Measurements from ENCODE around the gene TMTC4. TPM values are rescaled to one million over a fixed set of nuclear protein-coding genes. Genes with fewer than 3 reads are reported as not detected.

TMTC4 gene
- total RNA-seq, 6 donors from 2014 or later, result 11.4 to 17.8 (median 14.5) TPM

DNA sequence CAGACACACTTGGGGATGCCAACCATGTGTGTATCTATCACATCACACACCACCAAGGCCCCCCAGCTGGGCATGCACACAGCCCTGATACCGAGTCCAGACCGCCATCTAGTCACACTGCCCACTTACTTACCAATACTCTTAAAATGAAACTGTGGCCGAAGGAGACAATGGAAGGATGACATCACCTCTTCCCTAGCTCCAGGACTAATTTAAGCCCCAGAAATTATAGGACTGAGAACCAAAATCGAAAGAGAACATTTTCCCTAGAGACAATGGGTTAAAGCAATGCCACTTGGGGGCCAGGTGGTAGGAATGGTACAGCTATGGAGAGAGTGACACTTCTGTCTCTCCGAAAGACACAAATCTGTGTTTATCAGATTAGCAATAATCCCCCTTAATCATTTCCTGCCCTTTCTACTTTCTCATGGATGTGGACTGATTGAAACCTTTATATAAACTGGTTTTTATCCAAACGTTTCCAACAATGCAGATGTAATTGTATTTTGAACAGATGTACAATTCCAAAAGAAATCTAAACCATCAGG, 85.3 kb downstream of the TMTC4 start:
- peak overlapping the region in 3 of 4 donors; percentile 65 to 78 (median 76) for H3K4me3 ChIP-seq
- peaks cover 11 to 20% (median 12%) of the 10 kb centered on the region in 4 donors for H3K4me1 ChIP-seq
- no peaks in the 10 kb centered on the region for H3K27me3 ChIP-seq
- TF ChIP-seq POLR2A (IDR thresholded peaks at IDR 0.05) (no peak), POLR2AphosphoS5 (IDR thresholded peaks at IDR 0.05) (no peak), CTCF (IDR thresholded peaks at IDR 0.05) (no peak), EP300 (IDR thresholded peaks at IDR 0.05) (no peak)
- DNase-seq (no peak), ATAC-seq (ENCODE audit: low FRiP score in 2 of 2) (peak in 1 of 2 donors; percentile 8)
- H3K9me3 ChIP-seq, result no peaks in the 10 kb centered on the region
- no peaks in the 10 kb centered on the region for H3K36me3 ChIP-seq
- H3K27ac ChIP-seq, result no peak overlapping the region
- 61 to 63% methylated on average over 6 of the region's 6 CpGs for WGBS, 2 donors

DNA sequence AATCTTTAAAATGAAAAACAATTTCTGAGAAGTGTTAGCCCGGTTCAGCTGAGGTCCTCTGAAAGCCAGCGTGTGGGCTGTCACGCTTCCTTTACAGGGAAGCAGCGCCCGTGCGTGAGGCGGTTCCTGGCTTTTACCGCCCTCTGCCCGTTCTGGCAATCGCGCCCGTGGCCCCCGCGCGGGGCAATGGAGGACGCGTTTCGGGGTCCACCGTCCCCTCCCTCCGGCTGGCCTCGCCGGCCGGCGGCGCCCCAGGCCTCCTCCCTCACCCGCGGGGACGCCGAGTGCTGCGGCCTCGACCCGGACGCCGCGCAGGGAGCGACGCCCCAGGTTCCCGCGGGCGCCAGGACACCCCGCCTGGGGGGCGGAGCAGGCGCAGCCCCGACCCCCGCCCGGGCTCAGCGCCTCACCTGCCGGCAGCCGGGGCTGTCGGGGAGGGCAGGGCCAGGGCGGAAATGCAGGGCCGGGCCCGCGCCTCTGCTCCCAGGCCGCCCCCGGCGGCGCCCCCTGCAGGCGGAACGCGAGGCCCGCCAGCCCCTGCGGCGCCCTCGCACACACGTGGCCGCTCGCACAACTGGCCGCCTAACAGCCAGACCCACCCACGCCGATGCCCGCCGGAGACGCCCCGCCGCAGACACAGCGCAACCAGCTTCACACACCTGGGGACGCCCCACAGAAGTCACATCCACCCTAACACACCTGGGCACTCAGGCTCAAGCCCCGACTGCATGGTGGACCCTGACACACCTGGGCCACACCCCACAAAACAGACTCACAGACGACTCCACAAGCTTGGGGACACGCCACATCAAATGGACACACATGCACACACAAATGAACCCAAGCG, 86.0 kb downstream of the TMTC4 start, which contains the start of gene GGACT:
TSS of gene GGACT (minus strand) at position 459 of the 847 bp plus-strand sequence. CDS start 56,198 bp downstream, outside the sequence.
- peak within 1 kb of the TSS; percentile 23 to 78 (median 70) for H3K4me3 ChIP-seq
- DNase-seq, result peak; percentile 69 to 98
- WGBS, 2 donors, result 11 to 12% methylated on average over 9 to 47 of the region's 82 CpGs
- no peaks in the 10 kb centered on the region for H3K36me3 ChIP-seq
- TF ChIP-seq POLR2AphosphoS5 (IDR thresholded peaks at IDR 0.05) (no peak), EP300 (IDR thresholded peaks at IDR 0.05) (no peak), POLR2A (IDR thresholded peaks at IDR 0.05) (peak in 1 of 4 donors; percentile 48), CTCF (IDR thresholded peaks at IDR 0.05) (peak; percentile 78 to 93 (median 92))
- peaks cover 11 to 20% (median 12%) of the 10 kb centered on the region in 4 donors for H3K4me1 ChIP-seq
- no peaks in the 10 kb centered on the region for H3K27me3 ChIP-seq
- peak within 1 kb of the TSS; percentile 71 to 85 (median 77) for H3K27ac ChIP-seq
- peak; percentile 89 to 97 for ATAC-seq (ENCODE audit: low FRiP score in 2 of 2)
- H3K9me3 ChIP-seq, result no peaks in the 10 kb centered on the region

DNA sequence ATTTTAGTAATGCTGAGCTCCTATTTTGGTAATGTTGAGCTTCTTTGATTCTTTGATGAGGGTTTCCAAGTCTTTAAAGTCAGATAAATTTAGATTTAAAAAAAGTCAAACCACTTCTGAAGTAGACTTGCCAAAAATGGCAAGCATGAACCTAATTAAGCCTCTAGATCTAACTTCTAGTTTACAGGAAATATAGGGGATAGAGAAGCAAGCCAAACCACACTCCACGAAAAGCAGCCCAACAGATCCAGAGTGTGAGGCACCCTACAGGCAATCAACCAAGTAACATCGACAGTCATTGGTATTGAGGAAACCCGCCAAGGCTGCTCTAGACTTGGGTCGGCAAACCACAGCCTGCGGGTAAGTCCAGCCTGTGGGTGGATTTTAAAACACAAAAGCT, 89.7 kb downstream of the TMTC4 start:
- peaks cover 0 to 16% (median 0%) of the 10 kb centered on the region in 4 donors for H3K36me3 ChIP-seq
- ATAC-seq (ENCODE audit: low FRiP score in 2 of 2) (no peak), DNase-seq (no peak)
- WGBS, 2 donors, result 87 to 95% methylated on average over 5 of the region's 5 CpGs
- TF ChIP-seq POLR2A (IDR thresholded peaks at IDR 0.05) (no peak), CTCF (IDR thresholded peaks at IDR 0.05) (no peak), EP300 (IDR thresholded peaks at IDR 0.05) (no peak), POLR2AphosphoS5 (IDR thresholded peaks at IDR 0.05) (no peak)
- H3K27ac ChIP-seq, result no peak overlapping the region
- H3K27me3 ChIP-seq, result no peaks in the 10 kb centered on the region
- no peak overlapping the region for H3K4me3 ChIP-seq
- peaks cover 11 to 20% (median 12%) of the 10 kb centered on the region in 4 donors for H3K4me1 ChIP-seq
- no peaks in the 10 kb centered on the region for H3K9me3 ChIP-seq

DNA sequence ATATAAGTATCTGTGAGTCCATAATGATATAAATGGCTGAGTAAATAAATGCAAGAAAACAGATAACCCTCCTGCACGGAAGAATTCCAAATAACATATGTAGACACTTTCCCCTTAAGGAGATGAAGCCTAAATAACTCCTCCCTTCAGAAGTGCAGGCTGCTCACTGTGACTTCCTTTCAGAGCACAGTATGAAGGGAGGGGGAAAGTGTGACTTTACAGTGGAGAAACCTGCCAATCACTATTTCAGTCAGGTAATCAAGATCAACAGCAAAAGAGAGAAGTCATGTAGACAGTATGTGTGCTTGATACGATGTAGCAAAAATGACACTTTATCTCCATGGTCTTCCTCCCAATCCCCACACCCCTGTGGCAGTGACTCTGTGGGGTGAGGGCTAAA, 93.1 kb downstream of the TMTC4 start:
- Histone ChIP-seq H3K27ac (no peak overlapping the region), H3K27me3 (no peaks in the 10 kb centered on the region), H3K4me1 (no peaks in the 10 kb centered on the region), H3K36me3 (peaks cover 0 to 16% (median 0%) of the 10 kb centered on the region in 4 donors), H3K4me3 (no peak overlapping the region), H3K9me3 (no peaks in the 10 kb centered on the region)
- no peak for DNase-seq
- WGBS, 2 donors, result 95 to 97% methylated on average over 2 of the region's 2 CpGs
- no peak for ATAC-seq (ENCODE audit: low FRiP score in 2 of 2)
- TF ChIP-seq POLR2A (IDR thresholded peaks at IDR 0.05) (no peak), EP300 (IDR thresholded peaks at IDR 0.05) (no peak), POLR2AphosphoS5 (IDR thresholded peaks at IDR 0.05) (no peak), CTCF (IDR thresholded peaks at IDR 0.05) (no peak)

All from upper lobe of left lung (tissue), 6 donors.